ENCODE measurements around the gene MEIS2.

Gene MEIS2

DNA sequence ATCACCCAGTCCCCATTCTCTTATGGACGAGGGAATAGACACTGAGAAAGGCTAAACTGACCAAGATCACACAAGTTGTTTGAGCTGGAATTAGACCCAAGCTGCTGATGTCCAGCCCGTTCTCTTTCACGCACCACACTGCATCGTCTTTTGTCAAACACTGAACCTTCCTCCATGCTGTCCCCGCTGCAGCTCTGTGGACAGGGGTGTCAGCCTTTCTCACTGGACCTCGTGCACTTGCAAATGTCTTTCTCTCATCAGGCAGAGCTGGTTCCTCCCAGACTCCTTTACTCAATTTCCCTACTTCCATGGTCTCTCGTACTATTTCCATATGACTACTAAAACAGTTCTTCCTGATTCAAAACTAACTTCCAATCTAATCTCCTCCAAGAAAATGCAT, 161.6 kb downstream of the MEIS2 start:
- no peaks in the 10 kb centered on the region for H3K4me1 ChIP-seq (ENCODE audit: insufficient read depth, low read length)
- no peaks in the 10 kb centered on the region for H3K9me3 ChIP-seq (ENCODE audit: insufficient read depth, low read length, severe bottlenecking)
- H2AFZ ChIP-seq (ENCODE audit: low read depth, low read length): no peak overlapping the region
- H3K27ac ChIP-seq (ENCODE audit: low read length): no peak overlapping the region
- DNase-seq (no peak), ATAC-seq (ENCODE audit: insufficient read depth, low read depth) (no peak)
- H3K4me2 ChIP-seq (ENCODE audit: insufficient read depth, low read length): no peak overlapping the region
- no peaks in the 10 kb centered on the region for H3K79me2 ChIP-seq (ENCODE audit: insufficient read depth, low read length)
- H3K36me3 ChIP-seq (ENCODE audit: insufficient read depth, low read length): no peaks in the 10 kb centered on the region
- H3K4me3 ChIP-seq (ENCODE audit: low read depth in 1 of 2, low read length in 2 of 2): no peak overlapping the region
- H4K20me1 ChIP-seq (ENCODE audit: insufficient read depth, low read length): no peaks in the 10 kb centered on the region
- no peak overlapping the region for H3K9ac ChIP-seq (ENCODE audit: low read depth, low read length)
- TF ChIP-seq, protein P1, sequence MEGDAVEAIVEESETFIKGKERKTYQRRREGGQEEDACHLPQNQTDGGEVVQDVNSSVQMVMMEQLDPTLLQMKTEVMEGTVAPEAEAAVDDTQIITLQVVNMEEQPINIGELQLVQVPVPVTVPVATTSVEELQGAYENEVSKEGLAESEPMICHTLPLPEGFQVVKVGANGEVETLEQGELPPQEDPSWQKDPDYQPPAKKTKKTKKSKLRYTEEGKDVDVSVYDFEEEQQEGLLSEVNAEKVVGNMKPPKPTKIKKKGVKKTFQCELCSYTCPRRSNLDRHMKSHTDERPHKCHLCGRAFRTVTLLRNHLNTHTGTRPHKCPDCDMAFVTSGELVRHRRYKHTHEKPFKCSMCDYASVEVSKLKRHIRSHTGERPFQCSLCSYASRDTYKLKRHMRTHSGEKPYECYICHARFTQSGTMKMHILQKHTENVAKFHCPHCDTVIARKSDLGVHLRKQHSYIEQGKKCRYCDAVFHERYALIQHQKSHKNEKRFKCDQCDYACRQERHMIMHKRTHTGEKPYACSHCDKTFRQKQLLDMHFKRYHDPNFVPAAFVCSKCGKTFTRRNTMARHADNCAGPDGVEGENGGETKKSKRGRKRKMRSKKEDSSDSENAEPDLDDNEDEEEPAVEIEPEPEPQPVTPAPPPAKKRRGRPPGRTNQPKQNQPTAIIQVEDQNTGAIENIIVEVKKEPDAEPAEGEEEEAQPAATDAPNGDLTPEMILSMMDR (IDR thresholded peaks at IDR 0.05; ENCODE audit: borderline replicate concordance, extremely low read depth, low read length, poor library complexity, severe bottlenecking): no peak
- no peak for TF ChIP-seq EZH2 (IDR thresholded peaks at IDR 0.05; ENCODE audit: borderline replicate concordance, low read depth, low read length, severe bottlenecking)
- H3K27me3 ChIP-seq (ENCODE audit: insufficient read depth, low read length, poor library complexity): no peaks in the 10 kb centered on the region

DNA sequence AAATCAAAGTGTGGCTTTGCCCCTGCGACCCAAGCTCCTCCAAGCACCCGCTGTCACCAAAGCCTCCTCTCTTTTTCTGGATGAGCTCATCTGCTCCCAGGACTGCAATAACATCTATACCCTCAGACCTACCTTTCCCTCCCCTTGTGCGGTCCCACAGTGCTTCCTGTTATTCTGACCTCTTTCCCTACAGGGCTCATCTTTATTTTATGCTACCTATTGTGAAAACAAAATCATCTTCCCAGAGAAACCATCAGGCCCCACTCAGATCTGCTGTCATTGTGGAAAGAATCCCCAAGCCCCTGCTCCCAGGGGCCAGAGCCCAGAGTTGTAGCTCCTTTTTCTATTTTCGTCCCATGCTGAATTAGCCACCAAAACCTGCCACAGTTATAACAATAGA, 162.2 kb downstream of the MEIS2 start:
- TF ChIP-seq, protein P1 (IDR thresholded peaks at IDR 0.05; ENCODE audit: borderline replicate concordance, extremely low read depth, low read length, poor library complexity, severe bottlenecking): no peak
- no peak for TF ChIP-seq EZH2 (IDR thresholded peaks at IDR 0.05; ENCODE audit: borderline replicate concordance, low read depth, low read length, severe bottlenecking)
- Histone ChIP-seq H4K20me1 (ENCODE audit: insufficient read depth, low read length) (no peaks in the 10 kb centered on the region), H3K9me3 (ENCODE audit: insufficient read depth, low read length, severe bottlenecking) (no peaks in the 10 kb centered on the region), H3K4me2 (ENCODE audit: insufficient read depth, low read length) (no peak overlapping the region), H3K79me2 (ENCODE audit: insufficient read depth, low read length) (no peaks in the 10 kb centered on the region), H3K27ac (ENCODE audit: low read length) (no peak overlapping the region), H3K4me3 (ENCODE audit: low read depth in 1 of 2, low read length in 2 of 2) (no peak overlapping the region), H3K27me3 (ENCODE audit: insufficient read depth, low read length, poor library complexity) (no peaks in the 10 kb centered on the region), H3K9ac (ENCODE audit: low read depth, low read length) (no peak overlapping the region), H2AFZ (ENCODE audit: low read depth, low read length) (no peak overlapping the region), H3K4me1 (ENCODE audit: insufficient read depth, low read length) (no peaks in the 10 kb centered on the region), H3K36me3 (ENCODE audit: insufficient read depth, low read length) (no peaks in the 10 kb centered on the region)
- DNase-seq: no peak
- ATAC-seq (ENCODE audit: insufficient read depth, low read depth): no peak

DNA sequence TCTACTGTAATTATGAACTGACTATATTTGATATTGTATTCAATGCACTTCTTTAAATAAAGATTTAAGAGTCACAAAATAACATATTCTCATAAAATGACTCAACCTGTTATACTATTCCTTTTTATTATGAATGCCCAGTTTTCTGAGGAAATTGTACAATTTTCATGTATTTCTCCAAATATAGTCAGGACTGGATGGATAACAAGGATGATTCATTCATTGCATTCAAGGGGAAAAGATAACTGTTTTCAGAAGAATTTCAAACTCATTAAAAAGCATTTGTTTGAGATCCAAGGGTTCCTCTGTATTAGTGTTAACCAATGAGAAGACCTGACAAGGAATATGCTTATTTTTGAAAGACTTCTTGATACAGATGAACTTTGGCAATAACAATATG, 163.7 kb downstream of the MEIS2 start:
- no peaks in the 10 kb centered on the region for H4K20me1 ChIP-seq (ENCODE audit: insufficient read depth, low read length)
- no peaks in the 10 kb centered on the region for H3K27me3 ChIP-seq (ENCODE audit: insufficient read depth, low read length, poor library complexity)
- no peak overlapping the region for H3K4me2 ChIP-seq (ENCODE audit: insufficient read depth, low read length)
- H3K4me3 ChIP-seq (ENCODE audit: low read depth in 1 of 2, low read length in 2 of 2): no peak overlapping the region
- TF ChIP-seq, protein P1 (IDR thresholded peaks at IDR 0.05; ENCODE audit: borderline replicate concordance, extremely low read depth, low read length, poor library complexity, severe bottlenecking): no peak
- TF ChIP-seq EZH2 (IDR thresholded peaks at IDR 0.05; ENCODE audit: borderline replicate concordance, low read depth, low read length, severe bottlenecking): no peak
- H3K4me1 ChIP-seq (ENCODE audit: insufficient read depth, low read length): no peaks in the 10 kb centered on the region
- no peaks in the 10 kb centered on the region for H3K79me2 ChIP-seq (ENCODE audit: insufficient read depth, low read length)
- H3K27ac ChIP-seq (ENCODE audit: low read length): no peak overlapping the region
- H3K9ac ChIP-seq (ENCODE audit: low read depth, low read length): no peak overlapping the region
- H3K36me3 ChIP-seq (ENCODE audit: insufficient read depth, low read length): no peaks in the 10 kb centered on the region
- H3K9me3 ChIP-seq (ENCODE audit: insufficient read depth, low read length, severe bottlenecking): no peaks in the 10 kb centered on the region
- DNase-seq: no peak
- H2AFZ ChIP-seq (ENCODE audit: low read depth, low read length): no peak overlapping the region
- no peak for ATAC-seq (ENCODE audit: insufficient read depth, low read depth)

Measured in DND-41 (cell line).